H9 (cell line): ENCODE results near the gene DMWD. TPM values are rescaled to one million over a fixed set of nuclear protein-coding genes. Genes with fewer than 3 reads are reported as not detected.
A peak's percentile ranks its signal among the peaks of the same experiment; 100 is the strongest.

Experiments used
- DNase-seq: peaks from one replicate; pipeline ENCODE4 v3.0.0-alpha.2; 2017
- H2AFZ ChIP-seq: one replicate; pipeline ENCODE4 v1.6.1; 2013; ENCODE audit warnings: mild to moderate bottlenecking, low read length, control low read depth, moderate library complexity
- H2AK5ac ChIP-seq: 2 replicates; pipeline ENCODE4 v1.6.1; 2013; ENCODE audit warnings: low read length, control low read depth, mixed read lengths; ENCODE audit not compliant: insufficient read length
- H2BK120ac ChIP-seq: one replicate; pipeline ENCODE4 v1.6.1; 2013; ENCODE audit warnings: low read depth, mild to moderate bottlenecking, low read length, control low read depth, inconsistent platforms; ENCODE audit not compliant: poor library complexity, severe bottlenecking
- H2BK12ac ChIP-seq: 2 replicates; pipeline ENCODE4 v1.6.1; 2013; ENCODE audit warnings: low read length, control low read depth, mixed read lengths, low read depth; ENCODE audit not compliant: insufficient read length
- H2BK15ac ChIP-seq: 2 replicates; pipeline ENCODE4 v1.6.1; 2013; ENCODE audit warnings: low read depth, low read length, control low read depth
- H2BK20ac ChIP-seq: one replicate; pipeline ENCODE4 v1.6.1; 2013; ENCODE audit warnings: low read depth, mild to moderate bottlenecking, low read length, control low read depth, inconsistent platforms; ENCODE audit not compliant: poor library complexity, severe bottlenecking
- H2BK5ac ChIP-seq: 2 replicates; pipeline ENCODE4 v1.6.1; 2013; ENCODE audit warnings: low read length, control low read depth, mixed read lengths; ENCODE audit not compliant: insufficient read length
- H3K14ac ChIP-seq: 2 replicates; pipeline ENCODE4 v1.6.1; 2013; ENCODE audit warnings: low read length, control low read depth; ENCODE audit not compliant: insufficient read depth
- H3K18ac ChIP-seq: 2 replicates; pipeline ENCODE4 v1.6.1; 2013; ENCODE audit warnings: low read depth, mild to moderate bottlenecking, mixed read lengths, low read length, control low read depth; ENCODE audit not compliant: insufficient read length
- H3K23ac ChIP-seq: 2 replicates; pipeline ENCODE4 v1.6.1; 2013; ENCODE audit warnings: low read length, control low read depth, mixed read lengths, low read depth; ENCODE audit not compliant: insufficient read length
- H3K23me2 ChIP-seq: 2 replicates; pipeline ENCODE4 v1.6.1; 2013; ENCODE audit warnings: low read depth, mild to moderate bottlenecking, mixed read lengths, low read length, control low read depth; ENCODE audit not compliant: insufficient read length, poor library complexity, severe bottlenecking
- H3K27ac ChIP-seq: 2 replicates; pipeline ENCODE4 v1.5.1; 2013; ENCODE audit warnings: low read length, control low read depth, mixed read lengths, low read depth; ENCODE audit not compliant: insufficient read length
- H3K27me3 ChIP-seq: 2 replicates; pipeline ENCODE4 v1.6.1; 2013; ENCODE audit warnings: low read length, control low read depth, inconsistent platforms; ENCODE audit not compliant: insufficient read depth
- H3K4ac ChIP-seq: 2 replicates; pipeline ENCODE4 v1.6.1; 2013; ENCODE audit warnings: low read depth, mild to moderate bottlenecking, control low read depth, inconsistent platforms, low read length, moderate library complexity
- H3K4me1 ChIP-seq: 2 replicates; pipeline ENCODE4 v1.6.1; 2013; ENCODE audit warnings: low read length, control low read depth, inconsistent platforms; ENCODE audit not compliant: insufficient read depth
- H3K4me2 ChIP-seq: 2 replicates; pipeline ENCODE4 v1.6.1; 2013; ENCODE audit warnings: low read length, control low read depth, mixed read lengths; ENCODE audit not compliant: insufficient read length, insufficient read depth
- H3K56ac ChIP-seq: 2 replicates; pipeline ENCODE4 v1.6.1; 2013; ENCODE audit warnings: low read depth, mild to moderate bottlenecking, mixed read lengths, low read length, control low read depth; ENCODE audit not compliant: insufficient read length
- H3K79me1 ChIP-seq: 2 replicates; pipeline ENCODE4 v1.6.1; 2013; ENCODE audit warnings: low read depth, mild to moderate bottlenecking, moderate library complexity, low read length, control low read depth, inconsistent platforms; ENCODE audit not compliant: insufficient read depth, poor library complexity, severe bottlenecking
- H3K79me2 ChIP-seq: 2 replicates; pipeline ENCODE4 v1.6.1; 2013; ENCODE audit warnings: low read length, control low read depth, inconsistent platforms; ENCODE audit not compliant: insufficient read depth
- H3K9ac ChIP-seq: 2 replicates; pipeline ENCODE4 v1.6.1; 2013; ENCODE audit warnings: low read length, control low read depth, mixed read lengths; ENCODE audit not compliant: insufficient read length; ENCODE audit errors: extremely low read depth
- H3K9me3 ChIP-seq: one replicate; pipeline ENCODE4 v1.6.1; 2013; ENCODE audit warnings: low read depth, low read length, inconsistent platforms; ENCODE audit not compliant: control insufficient read depth
- H3T11ph ChIP-seq: one replicate; pipeline ENCODE4 v1.6.1; 2013; ENCODE audit warnings: mild to moderate bottlenecking, low read length, control low read depth, inconsistent platforms
- H4K20me1 ChIP-seq: one replicate; pipeline ENCODE4 v1.6.1; 2013; ENCODE audit not compliant: control insufficient read depth, insufficient read length, insufficient read depth
- H4K5ac ChIP-seq: 2 replicates; pipeline ENCODE4 v1.6.1; 2013; ENCODE audit warnings: low read depth, mild to moderate bottlenecking, mixed read lengths, low read length, control low read depth; ENCODE audit not compliant: insufficient read length
- H4K8ac ChIP-seq: replicated peaks from 2 replicates; pipeline ENCODE4 v1.6.1; 2013; ENCODE audit warnings: low read length, control low read depth, mixed read lengths, low read depth; ENCODE audit not compliant: insufficient read length
- H4K91ac ChIP-seq: 2 replicates; pipeline ENCODE4 v1.6.1; 2013; ENCODE audit warnings: low read depth, mild to moderate bottlenecking, moderate library complexity, mixed read lengths, low read length, control low read depth; ENCODE audit not compliant: insufficient read length
- H3K27ac Mint-ChIP-seq, 3 experiments: 2 replicates in 2 of 3; 3 replicates in 1 of 3; pipeline ENCODE4 v1.8.0; 2020 to 2021; ENCODE audit warnings: mixed read lengths in 3 of 3, mild to moderate bottlenecking in 1 of 3, moderate library complexity in 1 of 3
- H3K27me3 Mint-ChIP-seq: 2 replicates; pipeline ENCODE4 v1.8.0; 2021; ENCODE audit warnings: low read depth, mild to moderate bottlenecking, moderate library complexity, mixed read lengths
- H3K36me3 Mint-ChIP-seq, 3 experiments: 2 replicates in 2 of 3; 3 replicates in 1 of 3; pipeline ENCODE4 v1.8.0; 2020 to 2021; ENCODE audit warnings: low read depth in 3 of 3, mixed read lengths in 3 of 3; ENCODE audit not compliant: insufficient read depth in 1 of 3
- H3K4me1 Mint-ChIP-seq, 2 experiments: 2 replicates each; pipeline ENCODE4 v1.8.0; 2020; ENCODE audit warnings: mixed read lengths in 2 of 2
- H3K4me3 Mint-ChIP-seq, 2 experiments: 2 replicates in 1 of 2; 3 replicates in 1 of 2; pipeline ENCODE4 v1.8.0; 2020 to 2021; ENCODE audit warnings: mild to moderate bottlenecking in 2 of 2, mixed read lengths in 2 of 2, moderate library complexity in 1 of 2
- H3K9me3 Mint-ChIP-seq, 2 experiments: 2 replicates in 1 of 2; 3 replicates in 1 of 2; pipeline ENCODE4 v1.8.0; 2020; ENCODE audit warnings: mild to moderate bottlenecking in 2 of 2, mixed read lengths in 2 of 2, moderate library complexity in 1 of 2
- CTCF ChIP-seq: fragments of 200-600 bp; sonication (generic); conservative IDR thresholded peaks from 3 replicates; pipeline ENCODE4 v1.8.0; 2021; ENCODE audit warnings: antibody characterized with exemption, mild to moderate bottlenecking
- WGBS: extraction: QIAGEN DNeasy Blood & Tissue Kit; methylation state at CpG from one replicate; pipeline ENCODE4 v1.1.7; 2013; ENCODE audit warnings: missing lambda C conversion rate, low lambda C conversion rate, mixed read lengths; ENCODE audit not compliant: insufficient read length; ENCODE audit errors: extremely low coverage; 5-methylcytosine and 5-hydroxymethylcytosine counted together
- total RNA-seq: library from RNA; stranded (reverse); gene quantifications from 2 replicates; pipeline ENCODE4 v1.2.1, GENCODE V29; 2021

Gene DMWD
- total RNA-seq, 1 experiment from 2014 or later: 75.1 TPM

GRCh38 chr19:45772130-45772840, 20.4 kb downstream of the DMWD start:
- no peak for TF ChIP-seq CTCF
- peaks cover 14% of the 10 kb centered on the region for H3K23me2 ChIP-seq
- no peaks in the 10 kb centered on the region for H3K79me2 ChIP-seq
- H3K4ac ChIP-seq: no peak overlapping the region
- no peak overlapping the region for H3K9ac ChIP-seq
- H3K14ac ChIP-seq: no peak overlapping the region
- no peaks in the 10 kb centered on the region; a peak in 1 of 5 replicates for H3K9me3 Mint-ChIP-seq
- H2AFZ ChIP-seq: no peak overlapping the region
- H2BK20ac ChIP-seq: no peak overlapping the region
- H3K4me2 ChIP-seq: no peak overlapping the region
- no peak overlapping the region for H4K8ac ChIP-seq
- no peak overlapping the region for H3T11ph ChIP-seq
- H3K27me3 ChIP-seq: no peaks in the 10 kb centered on the region
- no peaks in the 10 kb centered on the region for H3K9me3 ChIP-seq
- peaks cover 9 to 35% (median 25%) of the 10 kb centered on the region in 3 experiments for H3K36me3 Mint-ChIP-seq
- H4K91ac ChIP-seq: no peak overlapping the region
- no peaks in the 10 kb centered on the region for H4K20me1 ChIP-seq
- H3K4me3 Mint-ChIP-seq: peak overlapping the region in 1 of 2 experiments; percentile 6; a peak in 2 of 5 replicates
- H3K27ac ChIP-seq: no peak overlapping the region
- H2BK15ac ChIP-seq: no peak overlapping the region
- H3K27ac Mint-ChIP-seq: peak overlapping the region in 1 of 3 experiments; percentile 56; a peak in 3 of 7 replicates
- H2AK5ac ChIP-seq: no peak overlapping the region
- WGBS: no CpG with 5 or more reads among the region's 14 CpGs
- peaks cover 7 to 13% of the 10 kb centered on the region in 2 experiments for H3K4me1 Mint-ChIP-seq
- H2BK120ac ChIP-seq: no peak overlapping the region
- H2BK5ac ChIP-seq: no peak overlapping the region
- peaks cover 3% of the 10 kb centered on the region for H3K27me3 Mint-ChIP-seq
- no peak overlapping the region for H4K5ac ChIP-seq
- DNase-seq: no peak
- no peaks in the 10 kb centered on the region for H3K79me1 ChIP-seq
- no peak overlapping the region for H3K56ac ChIP-seq
- H3K18ac ChIP-seq: no peak overlapping the region
- H3K23ac ChIP-seq: no peak overlapping the region
- no peak overlapping the region for H2BK12ac ChIP-seq
- H3K4me1 ChIP-seq: no peaks in the 10 kb centered on the region
